A673 (cell line): ENCODE data around the gene EIF3I. TPM values are rescaled to one million over a fixed set of nuclear protein-coding genes. Genes with fewer than 3 reads are reported as not detected.

Experiments
- BruUV-seq: library from RNA; stranded (reverse); fragments of 400-500 nt; replicated peaks from 2 replicates; lab custom pipeline; 2021; lab: Mats Ljungman, UMichigan
- CTCF ChIA-PET: fragments of 300-600 bp; sonication (Branson Sonifier 250); formaldehyde crosslinking; loops from one replicate; lab custom pipeline; 2022; ENCODE audit warnings: antibody characterized with exemption; lab: Charles Lee
- POLR2A ChIA-PET: fragments of 300-600 bp; sonication (Branson Sonifier 250); formaldehyde crosslinking; loops from one replicate; lab custom pipeline; 2022; ENCODE audit warnings: antibody characterized with exemption; ENCODE audit not compliant: low non-redundant PET; lab: Charles Lee
- DNase-seq: peaks from one replicate; pipeline ENCODE4 v3.0.0-alpha.2; 2015; ENCODE audit warnings: low spot score
- H3K27ac ChIP-seq: fragments of 200-600 bp; sonication (generic); 2 replicates; pipeline ENCODE4 v1.5.1; 2016; ENCODE audit warnings: mixed run types, low read depth, mild to moderate bottlenecking, mixed read lengths, antibody characterized with exemption, low read length; ENCODE audit not compliant: poor library complexity, severe bottlenecking
- H3K27me3 ChIP-seq: fragments of 200-600 bp; sonication (generic); replicated peaks from 2 replicates; pipeline ENCODE4 v1.6.1; 2017; ENCODE audit warnings: mixed run types, low read depth, mild to moderate bottlenecking, mixed read lengths, antibody characterized with exemption, low read length; ENCODE audit not compliant: insufficient read depth, poor library complexity
- H3K36me3 ChIP-seq: fragments of 200-600 bp; sonication (generic); 2 replicates; pipeline ENCODE4 v1.6.1; 2016; ENCODE audit warnings: mixed run types, mild to moderate bottlenecking, mixed read lengths, antibody characterized with exemption, low read length; ENCODE audit not compliant: insufficient read depth, poor library complexity, severe bottlenecking
- H3K4me1 ChIP-seq: fragments of 200-600 bp; sonication (generic); 2 replicates; pipeline ENCODE4 v1.6.1; 2017; ENCODE audit warnings: mixed run types, mild to moderate bottlenecking, mixed read lengths, antibody characterized with exemption, low read length; ENCODE audit not compliant: insufficient read depth, poor library complexity, severe bottlenecking
- H3K4me3 ChIP-seq: fragments of 200-600 bp; sonication (generic); 2 replicates; pipeline ENCODE4 v1.5.1; 2016; ENCODE audit warnings: low read depth, mixed run types, mild to moderate bottlenecking, mixed read lengths, low read length; ENCODE audit not compliant: poor library complexity, severe bottlenecking
- H3K9me3 ChIP-seq: fragments of 200-600 bp; sonication (generic); 2 replicates; pipeline ENCODE4 v1.6.1; 2016; ENCODE audit warnings: mixed run types, low read depth, mild to moderate bottlenecking, mixed read lengths, antibody characterized with exemption, low read length; ENCODE audit not compliant: poor library complexity, severe bottlenecking
- EZH2 ChIP-seq: fragments of 200-600 bp; sonication (generic); IDR thresholded peaks from 2 replicates; pipeline ENCODE4 v1.6.1; 2017; ENCODE audit warnings: borderline replicate concordance, low read depth, mild to moderate bottlenecking, mixed read lengths, antibody characterized with exemption, low read length; ENCODE audit not compliant: poor library complexity, severe bottlenecking
- intact Hi-C: fragments of 100-400 bp; cut with micrococcal nuclease; formaldehyde crosslinking; loops from one replicate; pipeline ENCODE4 v1.10.0; 2022; ENCODE audit not compliant: unreplicated experiment
- total RNA-seq: library from RNA; stranded (reverse); gene quantifications from 2 replicates; pipeline ENCODE4 v1.2.3, GENCODE V29; 2021
- TF ChIP-seq, protein P1 (sequence below): fragments of 300-800, 200-600 bp; sonication (generic); conservative IDR thresholded peaks from 2 replicates; pipeline ENCODE4 v1.5.1; 2017; ENCODE audit warnings: low read depth, mild to moderate bottlenecking, antibody characterized with exemption, low read length, moderate library complexity, mixed read lengths

The EIF3I gene
- total RNA-seq, 1 experiment from 2014 or later: 298 TPM

DNA sequence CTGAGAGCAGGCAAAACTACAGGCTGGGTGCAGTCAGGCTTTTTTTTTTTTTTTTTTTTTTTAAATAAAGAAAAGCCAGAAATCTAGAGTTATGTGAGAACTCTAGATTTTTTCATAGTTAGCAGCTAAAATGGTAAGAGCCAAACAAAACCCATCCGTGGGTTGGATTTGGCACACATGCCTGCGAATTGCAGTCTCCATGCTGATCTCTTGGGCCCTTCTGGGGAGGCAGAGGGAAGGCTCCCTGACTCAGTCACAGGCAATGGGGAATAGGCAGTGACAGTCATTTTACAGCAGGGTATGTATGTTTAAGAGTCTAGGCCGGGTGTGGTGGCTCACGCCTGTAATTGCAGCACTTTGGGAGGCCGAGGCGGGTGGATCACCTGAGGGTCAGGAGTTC is 40.1 kb upstream of the EIF3I start:
- peak overlapping the region; percentile 52 for H3K4me3 ChIP-seq
- no peak overlapping the region for H3K27ac ChIP-seq
- ChIA-PET POLR2A (no interaction called here), CTCF (no interaction called here)
- peaks cover 19% of the 10 kb centered on the region for H3K4me1 ChIP-seq
- no peak for TF ChIP-seq EZH2
- TF ChIP-seq, protein P1, sequence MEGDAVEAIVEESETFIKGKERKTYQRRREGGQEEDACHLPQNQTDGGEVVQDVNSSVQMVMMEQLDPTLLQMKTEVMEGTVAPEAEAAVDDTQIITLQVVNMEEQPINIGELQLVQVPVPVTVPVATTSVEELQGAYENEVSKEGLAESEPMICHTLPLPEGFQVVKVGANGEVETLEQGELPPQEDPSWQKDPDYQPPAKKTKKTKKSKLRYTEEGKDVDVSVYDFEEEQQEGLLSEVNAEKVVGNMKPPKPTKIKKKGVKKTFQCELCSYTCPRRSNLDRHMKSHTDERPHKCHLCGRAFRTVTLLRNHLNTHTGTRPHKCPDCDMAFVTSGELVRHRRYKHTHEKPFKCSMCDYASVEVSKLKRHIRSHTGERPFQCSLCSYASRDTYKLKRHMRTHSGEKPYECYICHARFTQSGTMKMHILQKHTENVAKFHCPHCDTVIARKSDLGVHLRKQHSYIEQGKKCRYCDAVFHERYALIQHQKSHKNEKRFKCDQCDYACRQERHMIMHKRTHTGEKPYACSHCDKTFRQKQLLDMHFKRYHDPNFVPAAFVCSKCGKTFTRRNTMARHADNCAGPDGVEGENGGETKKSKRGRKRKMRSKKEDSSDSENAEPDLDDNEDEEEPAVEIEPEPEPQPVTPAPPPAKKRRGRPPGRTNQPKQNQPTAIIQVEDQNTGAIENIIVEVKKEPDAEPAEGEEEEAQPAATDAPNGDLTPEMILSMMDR: no peak
- no peaks in the 10 kb centered on the region for H3K27me3 ChIP-seq
- H3K36me3 ChIP-seq: peaks cover 48% of the 10 kb centered on the region
- no peak for DNase-seq
- BruUV-seq: no TSS peak
- H3K9me3 ChIP-seq: no peaks in the 10 kb centered on the region
- intact Hi-C loops: no loop called here

DNA sequence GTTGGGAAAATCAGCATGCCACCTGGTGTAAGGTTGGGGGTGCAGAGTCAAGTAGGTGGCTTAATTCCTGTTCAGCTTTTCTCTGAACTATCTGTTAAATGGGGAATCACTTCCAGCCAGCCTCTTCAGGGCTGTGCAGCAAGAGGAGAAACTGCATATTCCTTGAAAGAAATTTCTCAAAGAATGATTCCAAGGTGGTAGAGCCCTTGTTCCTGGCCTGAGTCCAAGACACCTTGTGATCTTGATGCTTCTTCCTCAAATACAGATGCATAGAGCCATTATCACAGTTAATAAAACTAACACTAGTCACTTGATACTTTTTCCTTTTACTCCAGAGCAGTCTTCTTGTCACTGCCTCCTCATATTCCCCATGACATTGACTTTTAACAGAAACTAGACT is 37.6 kb upstream of the EIF3I start:
- ChIA-PET POLR2A (no interaction called here), CTCF (no interaction called here)
- TF ChIP-seq, protein P1: no peak
- TF ChIP-seq EZH2: no peak
- Histone ChIP-seq H3K27ac (no peak overlapping the region), H3K36me3 (peaks cover 73% of the 10 kb centered on the region), H3K4me3 (no peak overlapping the region), H3K4me1 (peaks cover 19% of the 10 kb centered on the region), H3K9me3 (no peaks in the 10 kb centered on the region), H3K27me3 (no peaks in the 10 kb centered on the region)
- BruUV-seq: no TSS peak
- no peak for DNase-seq
- intact Hi-C loops: no loop called here

DNA sequence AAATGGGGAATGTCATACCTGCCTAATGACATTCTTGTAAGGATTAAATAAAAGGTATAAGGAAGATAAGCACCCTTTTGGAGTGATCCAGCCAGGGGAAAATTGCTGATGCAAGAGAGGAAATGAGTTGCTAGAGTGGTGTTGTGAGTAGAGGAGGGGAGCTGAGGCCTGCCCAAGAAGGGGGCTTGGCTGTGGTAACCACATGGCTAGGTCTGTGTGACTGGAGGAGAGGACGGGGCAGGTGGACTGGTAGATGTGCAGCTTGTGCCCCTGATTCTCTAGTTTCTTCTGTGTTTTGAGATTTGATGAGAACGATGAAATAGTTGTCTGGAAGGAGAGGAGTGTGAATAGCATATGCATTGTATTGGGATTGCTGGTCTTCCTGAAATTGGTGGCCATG is 36.1 kb upstream of the EIF3I start:
- H3K4me3 ChIP-seq: no peak overlapping the region
- H3K36me3 ChIP-seq: peaks cover 85% of the 10 kb centered on the region
- H3K27ac ChIP-seq: peak overlapping the region; percentile 60
- H3K9me3 ChIP-seq: no peaks in the 10 kb centered on the region
- intact Hi-C loops: no loop called here
- ChIA-PET POLR2A (no interaction called here), CTCF (no interaction called here)
- no TSS peak for BruUV-seq
- H3K27me3 ChIP-seq: no peaks in the 10 kb centered on the region
- H3K4me1 ChIP-seq: peaks cover 17% of the 10 kb centered on the region
- TF ChIP-seq, protein P1: no peak
- TF ChIP-seq EZH2: no peak
- no peak for DNase-seq
